AG04449 (cell line): ENCODE measurements around the gene CCDC77.

Experiments used
- CTCF ChIA-PET: fragments of 350-600 bp; formaldehyde crosslinking; extraction: SDS; loops from one replicate; lab custom pipeline; 2021; ENCODE audit warnings: antibody characterized with exemption; lab: Yijun Ruan, JAX
- POLR2A ChIA-PET: fragments of 400-600, 350-600 bp; formaldehyde crosslinking; extraction: SDS; loops from one replicate; lab custom pipeline; 2020; ENCODE audit warnings: antibody characterized with exemption, inconsistent platforms; lab: Yijun Ruan, JAX
- DNase-seq: peaks from one replicate; pipeline ENCODE4 v3.0.0-alpha.2; 2010; ENCODE audit warnings: low read depth, low spot score
- H3K4me3 ChIP-seq: 2 replicates; pipeline ENCODE4 v1.5.1; 2011; ENCODE audit warnings: low read depth, mild to moderate bottlenecking, control low read depth, low read length
- TF ChIP-seq, protein P1 (sequence below): IDR thresholded peaks from one replicate; pipeline ENCODE4 v1.5.1; 2011; ENCODE audit warnings: mild to moderate bottlenecking, moderate library complexity, low read length, control low read depth, inconsistent platforms; ENCODE audit not compliant: insufficient read depth; ENCODE audit errors: missing control alignments

CCDC77 gene

GRCh38 chr12:473863-474577 is 72.6 kb downstream of the CCDC77 start:
- DNase-seq, result no peak
- ChIA-PET POLR2A (no interaction called here), CTCF (interaction anchor here (1.3 kb wide), 1 partner anchor 32 kb away, joined by 3 read pairs; no protein-coding TSS in a partner anchor)
- TF ChIP-seq, protein P1, sequence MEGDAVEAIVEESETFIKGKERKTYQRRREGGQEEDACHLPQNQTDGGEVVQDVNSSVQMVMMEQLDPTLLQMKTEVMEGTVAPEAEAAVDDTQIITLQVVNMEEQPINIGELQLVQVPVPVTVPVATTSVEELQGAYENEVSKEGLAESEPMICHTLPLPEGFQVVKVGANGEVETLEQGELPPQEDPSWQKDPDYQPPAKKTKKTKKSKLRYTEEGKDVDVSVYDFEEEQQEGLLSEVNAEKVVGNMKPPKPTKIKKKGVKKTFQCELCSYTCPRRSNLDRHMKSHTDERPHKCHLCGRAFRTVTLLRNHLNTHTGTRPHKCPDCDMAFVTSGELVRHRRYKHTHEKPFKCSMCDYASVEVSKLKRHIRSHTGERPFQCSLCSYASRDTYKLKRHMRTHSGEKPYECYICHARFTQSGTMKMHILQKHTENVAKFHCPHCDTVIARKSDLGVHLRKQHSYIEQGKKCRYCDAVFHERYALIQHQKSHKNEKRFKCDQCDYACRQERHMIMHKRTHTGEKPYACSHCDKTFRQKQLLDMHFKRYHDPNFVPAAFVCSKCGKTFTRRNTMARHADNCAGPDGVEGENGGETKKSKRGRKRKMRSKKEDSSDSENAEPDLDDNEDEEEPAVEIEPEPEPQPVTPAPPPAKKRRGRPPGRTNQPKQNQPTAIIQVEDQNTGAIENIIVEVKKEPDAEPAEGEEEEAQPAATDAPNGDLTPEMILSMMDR, result no peak
- H3K4me3 ChIP-seq, result no peak overlapping the region

DNA sequence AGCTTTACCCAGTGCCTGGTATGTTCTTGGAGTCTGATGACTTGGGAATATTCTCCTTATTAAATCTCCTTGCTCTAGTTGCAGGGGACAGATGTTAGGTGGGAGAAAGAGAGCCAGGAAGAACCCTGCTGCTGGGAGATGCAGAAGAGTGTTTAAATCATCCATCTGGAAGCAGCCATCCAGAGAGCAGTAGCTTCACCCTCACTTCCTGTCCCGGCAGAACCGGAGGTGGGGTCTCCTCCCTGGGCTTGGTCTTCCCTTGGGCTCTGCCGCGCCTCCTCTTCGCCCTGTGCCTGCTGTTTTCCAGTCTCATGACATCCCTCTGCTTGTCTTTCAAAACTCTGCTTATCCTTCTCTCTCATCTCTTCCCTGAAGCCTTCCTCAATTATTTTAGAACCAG is 73.8 kb downstream of the CCDC77 start:
- TF ChIP-seq, protein P1, result no peak
- CTCF ChIA-PET, result interaction anchor here (1.2 to 2.1 kb wide), 2 partner anchors 20 to 72 kb away, joined by 4 to 6 read pairs; no protein-coding TSS in a partner anchor
- H3K4me3 ChIP-seq, result no peak overlapping the region
- POLR2A ChIA-PET, result no interaction called here
- DNase-seq, result no peak

DNA sequence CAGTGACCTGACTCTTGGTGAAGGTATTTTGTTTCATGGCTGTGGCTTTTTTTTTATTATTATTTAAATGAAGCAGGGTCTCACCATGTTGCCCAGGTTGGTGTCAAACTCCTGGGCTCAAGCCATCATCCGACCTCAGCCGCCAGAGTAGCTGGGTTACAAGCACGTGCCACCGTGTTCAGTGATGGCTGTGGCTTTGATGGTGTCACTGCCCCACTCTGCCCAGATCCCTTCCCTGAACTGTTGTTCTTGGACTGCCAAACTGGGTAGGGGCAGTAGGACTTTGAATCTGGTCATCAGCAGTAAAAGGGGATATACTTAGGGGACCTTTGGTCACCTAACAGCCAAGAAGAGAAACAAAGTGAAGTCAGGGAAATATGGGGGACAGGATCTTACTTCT is 77.7 kb downstream of the CCDC77 start:
- POLR2A ChIA-PET, result no interaction called here

GRCh38 chr12:480831-481816 is 79.7 kb downstream of the CCDC77 start:
- ChIA-PET POLR2A (interaction anchor here (1.3 kb wide), 1 partner anchor 52 kb away, joined by 5 read pairs; no protein-coding TSS in a partner anchor), CTCF (interaction anchor here (0.9 to 1.2 kb wide), 3 partner anchors 9 to 38 kb away, joined by 3 to 4 read pairs (median 3); no protein-coding TSS in a partner anchor)
- TF ChIP-seq, protein P1, result no peak
- H3K4me3 ChIP-seq, result no peak overlapping the region
- DNase-seq, result no peak

More for the DNA sequence above, 77.7 kb downstream of the CCDC77 start:
- no peak for DNase-seq
- CTCF ChIA-PET, result interaction anchor here (2.0 kb wide), 1 partner anchor 68 kb away, joined by 10 read pairs; no protein-coding TSS in a partner anchor
- TF ChIP-seq, protein P1, result no peak
- no peak overlapping the region for H3K4me3 ChIP-seq

DNA sequence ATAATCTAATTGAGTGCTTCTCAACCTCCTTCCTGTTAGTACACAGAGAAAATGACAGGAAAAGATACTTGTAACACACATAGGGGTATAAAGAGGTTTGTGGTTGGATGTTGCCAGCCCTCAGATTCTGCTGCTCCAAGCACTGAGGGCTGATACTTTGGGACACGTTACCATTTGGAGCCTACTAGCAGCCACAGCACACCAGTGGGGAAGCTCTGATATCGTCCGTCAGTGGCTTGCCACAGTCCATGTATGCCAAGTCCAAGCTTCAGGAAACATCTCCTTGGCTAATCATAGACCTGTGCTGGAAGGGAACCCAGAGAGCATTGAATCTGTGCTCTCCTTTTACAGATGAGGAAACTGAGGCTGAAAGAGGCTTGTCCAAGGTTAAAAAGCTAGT is 80.6 kb downstream of the CCDC77 start:
- POLR2A ChIA-PET, result no interaction called here
- no peak for DNase-seq
- CTCF ChIA-PET, result interaction anchor here (0.9 kb wide), 1 partner anchor 39 kb away, joined by 3 read pairs; no protein-coding TSS in a partner anchor
- TF ChIP-seq, protein P1, result no peak
- H3K4me3 ChIP-seq, result no peak overlapping the region
